Karpas-422 (cell line): ENCODE measurements around the gene AHNAK. TPM values are rescaled to one million over a fixed set of nuclear protein-coding genes. Genes with fewer than 3 reads are reported as not detected.
"Not testable (repeated sequence)": the region's sequence is repeated elsewhere in the genome, so short reads cannot be mapped to it uniquely, and the experiment has no call there.

Experiments used
- DNase-seq: peaks from one replicate; pipeline ENCODE4 v3.0.0-alpha.2; 2015
- H2AFZ ChIP-seq: fragments of 200-600 bp; sonication (generic); 2 replicates; pipeline ENCODE4 v1.6.1; 2014; ENCODE audit warnings: antibody characterized with exemption, low read length, mixed read lengths
- H3K27ac ChIP-seq: fragments of 200-600 bp; sonication (generic); 2 replicates; pipeline ENCODE4 v1.5.1; 2014; ENCODE audit warnings: mild to moderate bottlenecking, low read length, moderate library complexity
- H3K27me3 ChIP-seq: fragments of 200-600 bp; sonication (generic); 2 replicates; pipeline ENCODE4 v1.6.1; 2014; ENCODE audit warnings: low read length, mixed read lengths
- H3K36me3 ChIP-seq: fragments of 200-600 bp; sonication (generic); 2 replicates; pipeline ENCODE4 v1.6.1; 2014; ENCODE audit warnings: low read length, mixed read lengths; ENCODE audit not compliant: insufficient read depth
- H3K4me1 ChIP-seq: fragments of 200-600 bp; sonication (generic); 2 replicates; pipeline ENCODE4 v1.6.1; 2014; ENCODE audit warnings: mild to moderate bottlenecking, low read length, mixed read lengths
- H3K4me2 ChIP-seq: fragments of 200-600 bp; sonication (generic); 2 replicates; pipeline ENCODE4 v1.6.1; 2014; ENCODE audit warnings: low read length, low read depth, mild to moderate bottlenecking; ENCODE audit not compliant: poor library complexity, severe bottlenecking
- H3K4me3 ChIP-seq: fragments of 200-600 bp; sonication (generic); 2 replicates; pipeline ENCODE4 v1.5.1; 2014; ENCODE audit warnings: mild to moderate bottlenecking, antibody characterized with exemption, low read length, mixed read lengths
- H3K79me2 ChIP-seq: fragments of 200-600 bp; sonication (generic); 2 replicates; pipeline ENCODE4 v1.6.1; 2014; ENCODE audit warnings: mild to moderate bottlenecking, low read length, mixed read lengths
- H3K9ac ChIP-seq: fragments of 200-600 bp; sonication (generic); 2 replicates; pipeline ENCODE4 v1.6.0; 2014; ENCODE audit warnings: low read length
- H3K9me2 ChIP-seq: fragments of 200-600 bp; sonication (generic), shearing (Covaris generic); replicated peaks from 2 replicates; pipeline ENCODE4 v1.6.0; 2014; ENCODE audit warnings: mild to moderate bottlenecking, low read length, moderate library complexity; ENCODE audit not compliant: insufficient read depth
- H3K9me3 ChIP-seq: fragments of 300-700, 200-600 bp; sonication (generic); 2 replicates; pipeline ENCODE4 v1.6.1; 2014; ENCODE audit warnings: low read length, mixed read lengths
- H4K20me1 ChIP-seq: fragments of 200-600 bp; sonication (generic); 2 replicates; pipeline ENCODE4 v1.6.1; 2014; ENCODE audit warnings: mild to moderate bottlenecking, antibody characterized with exemption, low read length, low read depth; ENCODE audit not compliant: insufficient read depth
- small RNA-seq: library from RNA; depleted of rRNA; stranded (forward); fragments of <200 nt; gene quantifications from one replicate; pipeline ENCODE3, GENCODE V24; 2014
- total RNA-seq: library from RNA; depleted of rRNA; stranded (reverse); fragments of >200 nt; shearing (Covaris generic); gene quantifications from 2 replicates; pipeline ENCODE4 v1.2.3, GENCODE V29; 2014; ENCODE audit warnings: low replicate concordance; rRNA removed

The AHNAK gene
- total RNA-seq, 1 experiment from 2014 or later = 0.34 TPM

DNA sequence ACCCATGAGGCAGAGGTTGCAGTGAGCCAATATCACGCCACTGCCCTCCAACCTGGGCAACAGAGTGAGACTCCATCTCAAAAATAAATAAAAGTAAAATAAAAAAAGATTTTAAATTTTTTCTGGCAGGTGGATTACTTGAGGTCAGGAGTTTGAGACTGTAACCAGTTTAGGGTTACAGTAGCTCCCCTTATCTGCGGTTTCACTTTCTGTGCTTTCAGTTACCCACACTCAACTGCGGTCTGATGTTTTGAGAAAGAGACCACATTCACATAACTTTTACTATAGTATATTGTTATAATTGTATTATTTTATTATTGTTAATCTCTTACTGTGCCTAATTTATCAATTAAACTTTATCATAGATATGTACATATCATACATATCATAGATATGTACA lies 160.5 kb downstream of the AHNAK start:
- H3K9me3 ChIP-seq, H3K36me3 ChIP-seq, H3K4me3 ChIP-seq, H3K9me2 ChIP-seq, H3K79me2 ChIP-seq, H3K4me2 ChIP-seq, H2AFZ ChIP-seq, H3K9ac ChIP-seq, H3K27ac ChIP-seq, H3K27me3 ChIP-seq, H3K4me1 ChIP-seq, H4K20me1 ChIP-seq, DNase-seq: not testable (repeated sequence)

DNA sequence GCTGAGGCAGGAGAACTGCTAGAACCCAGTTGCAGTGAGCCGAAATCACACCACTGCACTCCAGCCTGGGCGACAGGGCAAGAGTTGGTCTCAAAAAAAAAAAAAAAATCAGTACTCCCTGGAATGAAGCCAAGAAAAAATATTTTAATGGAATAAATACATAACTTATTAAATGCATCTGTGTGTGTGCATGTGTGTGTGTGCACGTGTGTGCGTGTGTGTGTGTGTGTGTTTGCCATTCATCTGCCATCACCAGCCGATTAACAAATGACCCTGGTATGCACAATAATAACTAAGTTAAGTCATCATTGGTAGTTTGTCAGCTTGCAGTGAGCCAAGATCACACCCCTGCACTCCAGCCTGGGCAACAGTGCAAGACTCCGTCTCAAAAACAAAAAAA lies 162.8 kb downstream of the AHNAK start:
- Histone ChIP-seq H3K4me1 (no peaks in the 10 kb centered on the region; the same call in 1 of the 2 replicates), H3K4me2 (no peak overlapping the region), H3K79me2 (no peaks in the 10 kb centered on the region), H3K9me2 (no peaks in the 10 kb centered on the region), H4K20me1 (no peaks in the 10 kb centered on the region), H3K27me3 (no peaks in the 10 kb centered on the region), H3K4me3 (no peak overlapping the region), H3K36me3 (no peaks in the 10 kb centered on the region), H2AFZ (no peak overlapping the region), H3K9ac (no peak overlapping the region), H3K9me3 (no peaks in the 10 kb centered on the region), H3K27ac (no peak overlapping the region)
- DNase-seq = no peak

Small RNA genes lying within 50 kb of the gene (small RNA-seq; reads per million reads assigned to genes)
- gene EEF1G = not detected
- gene MIR6747 = not detected

Other genes with a start within 250 kb of the AHNAK start
- gene SCGB1D4, start 247.7 kb downstream of the AHNAK start, total RNA-seq = not detected in 2 replicates
- not detected in 2 replicates for gene ASRGL1, start 209.4 kb downstream of the AHNAK start, total RNA-seq
- gene SCGB1A1, start 127.8 kb downstream of the AHNAK start, total RNA-seq = not detected in 2 replicates
- gene EEF1G, start 27.1 kb upstream of the AHNAK start, total RNA-seq = 1,351 and 2,115 TPM in 2 replicates
- 8.1 and 17.3 TPM in 2 replicates for gene TUT1, start 44.7 kb upstream of the AHNAK start, total RNA-seq
- 60.2 and 89.3 TPM in 2 replicates for gene MTA2, start 55.1 kb upstream of the AHNAK start, total RNA-seq
- gene EML3, start 66.0 kb upstream of the AHNAK start, total RNA-seq = 21.2 and 22.0 TPM in 2 replicates
- 0.45 and 1.2 TPM in 2 replicates for gene ROM1, start 66.5 kb upstream of the AHNAK start, total RNA-seq
- gene B3GAT3, start 75.2 kb upstream of the AHNAK start, total RNA-seq = 43.5 and 76.5 TPM in 2 replicates
- gene GANAB, start 99.8 kb upstream of the AHNAK start, total RNA-seq = 98.5 and 104 TPM in 2 replicates
- 17.4 and 26.0 TPM in 2 replicates for gene INTS5, start 106.5 kb upstream of the AHNAK start, total RNA-seq
- gene C11orf98, start 118.4 kb upstream of the AHNAK start, total RNA-seq = 83.6 and 158 TPM in 2 replicates
- gene CSKMT, start 118.5 kb upstream of the AHNAK start, total RNA-seq = 4.5 and 8.2 TPM in 2 replicates
- 13.9 and 27.3 TPM in 2 replicates for gene UQCC3, start 124.9 kb upstream of the AHNAK start, total RNA-seq
- gene LBHD1, start 125.5 kb upstream of the AHNAK start, total RNA-seq = 18.4 and 28.8 TPM in 2 replicates
- gene UBXN1, start 132.3 kb upstream of the AHNAK start, total RNA-seq = 160 and 334 TPM in 2 replicates
- 0.45 and 0.54 TPM in 2 replicates for gene LRRN4CL, start 142.7 kb upstream of the AHNAK start, total RNA-seq
- 55.6 and 79.1 TPM in 2 replicates for gene BSCL2, start 160.6 kb upstream of the AHNAK start, total RNA-seq
- gene GNG3, start 160.9 kb upstream of the AHNAK start, total RNA-seq = not detected in 2 replicates
- gene HNRNPUL2, start 180.7 kb upstream of the AHNAK start, total RNA-seq = 10.6 and 13.9 TPM in 2 replicates
- gene TTC9C, start 181.7 kb upstream of the AHNAK start, total RNA-seq = 48.9 and 49.2 TPM in 2 replicates
- gene ZBTB3, start 207.4 kb upstream of the AHNAK start, total RNA-seq = 5.3 and 6.6 TPM in 2 replicates
- 115 and 140 TPM in 2 replicates for gene POLR2G, start 214.8 kb upstream of the AHNAK start, total RNA-seq
- 10.4 and 30.1 TPM in 2 replicates for gene TAF6L, start 224.6 kb upstream of the AHNAK start, total RNA-seq
- 58.0 and 80.4 TPM in 2 replicates for gene TMEM179B, start 240.6 kb upstream of the AHNAK start, total RNA-seq
- 22.2 and 34.6 TPM in 2 replicates for gene TMEM223, start 245.2 kb upstream of the AHNAK start, total RNA-seq